Testis (tissue), 5 donors: Measurements from ENCODE around the gene LRRTM4. TPM values are rescaled to one million over a fixed set of nuclear protein-coding genes. Genes with fewer than 3 reads are reported as not detected.

Experiments used
- DNase-seq: peaks from one replicate; pipeline ENCODE4 v3.0.0-alpha.2; 2019
- H3K27ac ChIP-seq, 2 donors: fragments of 200-600 bp; sonication (generic); one replicate each; pipeline ENCODE4 v1.5.1; 2019
- H3K27me3 ChIP-seq: fragments of 200-600 bp; sonication (generic); one replicate; pipeline ENCODE4 v1.5.1; 2019
- H3K36me3 ChIP-seq: fragments of 200-600 bp; sonication (generic); one replicate; pipeline ENCODE4 v1.5.1; 2017; ENCODE audit warnings: low read depth; ENCODE audit errors: missing control alignments
- H3K4me1 ChIP-seq: fragments of 200-600 bp; sonication (generic); one replicate; pipeline ENCODE4 v1.5.1; 2019
- H3K4me3 ChIP-seq, 2 donors: fragments of 200-600 bp; sonication (generic); one replicate each; pipeline ENCODE4 v1.5.1; 2017 to 2019
- H3K9me3 ChIP-seq: fragments of 200-600 bp; sonication (generic); one replicate; pipeline ENCODE4 v1.5.1; 2017
- CTCF ChIP-seq, 3 experiments: fragments of 450-650 bp in 2 of 3; fragments of 200-600 bp in 1 of 3; sonication (generic) in 1 of 3; IDR thresholded peaks; one replicate each; pipeline ENCODE4 v1.5.1; 2016 to 2019; ENCODE audit warnings: antibody characterized with exemption in 3 of 3, mild to moderate bottlenecking in 2 of 3, moderate library complexity in 1 of 3
- POLR2A ChIP-seq: fragments of 450-650 bp; IDR thresholded peaks from one replicate; pipeline ENCODE4 v1.6.1; 2017; ENCODE audit warnings: antibody characterized with exemption, mild to moderate bottlenecking, moderate library complexity
- WGBS, 2 donors: methylation state at CpG; one replicate each; pipeline ENCODE4 v1.1.5; 2018; 5-methylcytosine and 5-hydroxymethylcytosine counted together
- intact Hi-C: fragments of 100-400 bp; cut with DNase I; formaldehyde crosslinking; loops from one replicate; pipeline ENCODE4 v1.15.1; 2023; ENCODE audit warnings: low total_unique reads
- long read RNA-seq, 2 donors: transcript quantifications; one replicate each; lab custom pipeline, GENCODE V29; 2026
- polyA plus RNA-seq: library from polyadenylated mRNA; stranded (reverse); fragments of 350-450 nt; fragmentation: Illumina TruSeq; extraction: RNeasy Lipid Tissue Mini Kit (QIAGEN cat#74804); gene quantifications from one replicate; pipeline ENCODE4 v1.2.3, GENCODE V29; 2014; ENCODE audit warnings: low read depth, low replicate concordance; ENCODE audit not compliant: insufficient read depth
- total RNA-seq, 2 donors: library from RNA; depleted of rRNA; stranded (reverse); fragments of >200 nt; gene quantifications; one replicate each; pipeline ENCODE4 v1.2.3, GENCODE V29; 2016

The LRRTM4 gene
- total RNA-seq (under 1 TPM; 0.08 to 0.19 TPM), polyA plus RNA-seq (0.13 TPM)
- long read RNA-seq, donor 1, partial matches to known transcripts, result 9 of 9 reads
- long read RNA-seq, donor 1, other reads (novel, unspliced or antisense), result 0 of 9 reads
- long read RNA-seq, donor 2, result 0 reads

GRCh38 chr2:77521931-77522470 lies at the start of gene LRRTM4:
Gene LRRTM4, minus strand, starts transcription at chr2:77522376.
- H3K4me1 ChIP-seq, result no peaks in the 10 kb centered on the region
- intact Hi-C loops, result no loop called here
- no peak within 1 kb of the TSS for H3K4me3 ChIP-seq
- no peak for DNase-seq
- no peaks in the 10 kb centered on the region for H3K27me3 ChIP-seq
- H3K27ac ChIP-seq, result no peak within 1 kb of the TSS
- TF ChIP-seq POLR2A (no peak), CTCF (IDR thresholded peaks at IDR 0.05) (no peak)
- 16 to 17% methylated on average over 4 of the region's 4 CpGs for WGBS, 2 donors
- no peaks in the 10 kb centered on the region for H3K9me3 ChIP-seq
- no peaks in the 10 kb centered on the region for H3K36me3 ChIP-seq

- Histone ChIP-seq H3K36me3 (no peaks in the 10 kb centered on the region), H3K4me3 (no peak overlapping the region), H3K9me3 (no peaks in the 10 kb centered on the region), H3K27me3 (no peaks in the 10 kb centered on the region), H3K27ac (no peak overlapping the region), H3K4me1 (no peaks in the 10 kb centered on the region)
- TF ChIP-seq POLR2A (no peak), CTCF (IDR thresholded peaks at IDR 0.05) (no peak)
- WGBS, 2 donors, result 55 to 85% methylated on average over 2 of the region's 2 CpGs
- intact Hi-C loops, result no loop called here
- DNase-seq, result no peak
These were observed 49.4 kb upstream of the LRRTM4 start for GRCh38 chr2:77571545-77571944.

- intact Hi-C loops, result no loop called here
- no peak for DNase-seq
These were observed 45.5 kb upstream of the LRRTM4 start for GRCh38 chr2:77567723-77568122.

GRCh38 chr2:77566582-77566981 lies 44.4 kb upstream of the LRRTM4 start:
- Histone ChIP-seq H3K9me3 (no peaks in the 10 kb centered on the region), H3K4me3 (no peak overlapping the region), H3K27ac (no peak overlapping the region), H3K4me1 (no peaks in the 10 kb centered on the region), H3K36me3 (no peaks in the 10 kb centered on the region), H3K27me3 (no peaks in the 10 kb centered on the region)
- TF ChIP-seq POLR2A, result no peak
- TF ChIP-seq CTCF (IDR thresholded peaks at IDR 0.05), result no peak
- DNase-seq, result no peak
- intact Hi-C loops, result no loop called here
- WGBS, 2 donors, result 76 to 77% methylated on average over 3 of the region's 3 CpGs

More at GRCh38 chr2:77567723-77568122, 45.5 kb upstream of the LRRTM4 start:
- H3K27ac ChIP-seq, result no peak overlapping the region
- TF ChIP-seq POLR2A, result no peak
- TF ChIP-seq CTCF (IDR thresholded peaks at IDR 0.05), result no peak
- H3K27me3 ChIP-seq, result no peaks in the 10 kb centered on the region
- no peaks in the 10 kb centered on the region for H3K36me3 ChIP-seq
- H3K9me3 ChIP-seq, result no peaks in the 10 kb centered on the region
- 47 to 51% methylated on average over 2 of the region's 2 CpGs for WGBS, 2 donors
- no peak overlapping the region for H3K4me3 ChIP-seq
- no peaks in the 10 kb centered on the region for H3K4me1 ChIP-seq

- no peak for DNase-seq
- Histone ChIP-seq H3K27me3 (no peaks in the 10 kb centered on the region), H3K9me3 (no peaks in the 10 kb centered on the region), H3K36me3 (no peaks in the 10 kb centered on the region), H3K4me1 (no peaks in the 10 kb centered on the region), H3K27ac (no peak overlapping the region), H3K4me3 (no peak overlapping the region)
- TF ChIP-seq CTCF (IDR thresholded peaks at IDR 0.05), result no peak
- no peak for TF ChIP-seq POLR2A
- 21 to 64% methylated on average over 1 of the region's 1 CpG for WGBS, 2 donors
- intact Hi-C loops, result no loop called here
These were observed 44.0 kb upstream of the LRRTM4 start for GRCh38 chr2:77566131-77566530.
